Trophoblast cell (in vitro differentiated cells and primary cell): Measurements from ENCODE around the gene FAM131C.

Experiments used
- DNase-seq, 2 donors: peaks; one replicate each; pipeline ENCODE4 v3.0.0-alpha.2; 2016
- H2AFZ ChIP-seq: 2 replicates; pipeline ENCODE4 v1.6.1; 2013; ENCODE audit warnings: low read length, moderate library complexity, mild to moderate bottlenecking; ENCODE audit not compliant: insufficient read depth, poor library complexity
- H2AK5ac ChIP-seq: 2 replicates; pipeline ENCODE4 v1.6.1; 2013; ENCODE audit warnings: mild to moderate bottlenecking, low read length
- H2BK120ac ChIP-seq: 2 replicates; pipeline ENCODE4 v1.6.1; 2013; ENCODE audit warnings: low read length, mild to moderate bottlenecking, moderate library complexity; ENCODE audit not compliant: insufficient read depth, poor library complexity
- H2BK12ac ChIP-seq: 2 replicates; pipeline ENCODE4 v1.6.1; 2013; ENCODE audit warnings: mild to moderate bottlenecking, low read length, moderate library complexity
- H2BK5ac ChIP-seq: 2 replicates; pipeline ENCODE4 v1.6.1; 2013; ENCODE audit warnings: low read length, low read depth, moderate library complexity, mild to moderate bottlenecking; ENCODE audit not compliant: poor library complexity
- H3K14ac ChIP-seq: 2 replicates; pipeline ENCODE4 v1.6.1; 2013; ENCODE audit warnings: mild to moderate bottlenecking, low read length
- H3K18ac ChIP-seq: 2 replicates; pipeline ENCODE4 v1.6.1; 2013; ENCODE audit warnings: mild to moderate bottlenecking, low read length
- H3K23ac ChIP-seq: 2 replicates; pipeline ENCODE4 v1.6.1; 2013; ENCODE audit warnings: low read length
- H3K27ac ChIP-seq: 2 replicates; pipeline ENCODE4 v1.5.1; 2013; ENCODE audit warnings: low read depth, mild to moderate bottlenecking, inconsistent platforms, low read length, moderate library complexity
- H3K27me3 ChIP-seq: 2 replicates; pipeline ENCODE4 v1.6.1; 2013; ENCODE audit warnings: inconsistent platforms, mild to moderate bottlenecking, low read length, moderate library complexity; ENCODE audit not compliant: insufficient read depth
- H3K36me3 ChIP-seq, 2 experiments: 1 replicate in 1 of 2; 2 replicates in 1 of 2; pipeline ENCODE4 v1.6.1; 2013; ENCODE audit warnings: low read length in 2 of 2, mild to moderate bottlenecking in 2 of 2, moderate library complexity in 1 of 2; ENCODE audit not compliant: insufficient read depth in 2 of 2, control insufficient read depth in 1 of 2
- H3K4ac ChIP-seq: 2 replicates; pipeline ENCODE4 v1.6.1; 2013; ENCODE audit warnings: low read depth, mild to moderate bottlenecking, low read length, moderate library complexity
- H3K4me1 ChIP-seq, 2 experiments: 1 replicate in 1 of 2; 2 replicates in 1 of 2; pipeline ENCODE4 v1.6.1; 2013; ENCODE audit warnings: low read length in 2 of 2, mild to moderate bottlenecking in 2 of 2, moderate library complexity in 1 of 2; ENCODE audit not compliant: insufficient read depth in 2 of 2, control insufficient read depth in 1 of 2
- H3K4me2 ChIP-seq: 2 replicates; pipeline ENCODE4 v1.6.1; 2013; ENCODE audit warnings: inconsistent platforms, mild to moderate bottlenecking, low read length, moderate library complexity
- H3K4me3 ChIP-seq: 2 replicates; pipeline ENCODE4 v1.5.1; 2013; ENCODE audit warnings: mild to moderate bottlenecking, low read depth, low read length, inconsistent platforms
- H3K79me1 ChIP-seq: one replicate; pipeline ENCODE4 v1.6.1; 2013; ENCODE audit warnings: low read length
- H3K79me2 ChIP-seq: 2 replicates; pipeline ENCODE4 v1.6.1; 2013; ENCODE audit warnings: low read length, mild to moderate bottlenecking; ENCODE audit not compliant: control insufficient read depth, insufficient read depth, poor library complexity
- H3K9ac ChIP-seq: 2 replicates; pipeline ENCODE4 v1.6.1; 2013; ENCODE audit warnings: mild to moderate bottlenecking, low read length
- H3K9me3 ChIP-seq: 2 replicates; pipeline ENCODE4 v1.6.1; 2013; ENCODE audit warnings: low read depth, mild to moderate bottlenecking, control low read depth, inconsistent platforms, low read length; ENCODE audit not compliant: insufficient read depth
- H4K12ac ChIP-seq: 2 replicates; pipeline ENCODE4 v1.6.1; 2013; ENCODE audit warnings: low read depth, mild to moderate bottlenecking, low read length, moderate library complexity
- H4K8ac ChIP-seq: 2 replicates; pipeline ENCODE4 v1.6.1; 2013; ENCODE audit warnings: low read depth, mild to moderate bottlenecking, low read length, moderate library complexity
- H4K91ac ChIP-seq: one replicate; pipeline ENCODE4 v1.6.1; 2013; ENCODE audit warnings: low read depth, mild to moderate bottlenecking, low read length, moderate library complexity
- WGBS: extraction: QIAGEN DNeasy Blood & Tissue Kit; methylation state at CpG from one replicate; pipeline ENCODE4 v1.1.7; 2013; ENCODE audit warnings: missing lambda C conversion rate; ENCODE audit not compliant: insufficient read length, insufficient coverage; ENCODE audit errors: extremely low coverage; 5-methylcytosine and 5-hydroxymethylcytosine counted together

The FAM131C gene

GRCh38 chr1:16111771-16112595 lies 38.5 kb upstream of the FAM131C start:
- Histone ChIP-seq H3K79me1 (peaks cover 5% of the 10 kb centered on the region), H2BK12ac (peak overlapping the region; percentile 31), H3K23ac (no peak overlapping the region), H3K9ac (no peak overlapping the region), H3K4me1 (peaks cover 15 to 26% of the 10 kb centered on the region in 2 experiments), H4K91ac (peak overlapping the region; percentile 36), H3K14ac (peak overlapping the region; percentile 19), H3K4me2 (no peak overlapping the region), H3K27me3 (no peaks in the 10 kb centered on the region), H3K4me3 (no peak overlapping the region), H2AK5ac (peak overlapping the region; percentile 8), H4K8ac (no peak overlapping the region), H4K12ac (no peak overlapping the region), H2BK5ac (no peak overlapping the region), H3K36me3 (no peaks in the 10 kb centered on the region), H3K18ac (no peak overlapping the region), H3K79me2 (no peaks in the 10 kb centered on the region), H3K9me3 (peaks cover 7% of the 10 kb centered on the region), H2BK120ac (peak overlapping the region; percentile 10), H3K4ac (no peak overlapping the region), H3K27ac (no peak overlapping the region), H2AFZ (no peak overlapping the region)
- no CpG with 5 or more reads among the region's 15 CpGs for WGBS
- DNase-seq, result no peak

- Histone ChIP-seq H2AK5ac (no peak overlapping the region), H3K14ac (no peak overlapping the region)
- WGBS, result no CpG with 5 or more reads among the region's 7 CpGs
These were observed 37.4 kb upstream of the FAM131C start for GRCh38 chr1:16110884-16111283.

GRCh38 chr1:16110456-16110855 lies 37.0 kb upstream of the FAM131C start:
- WGBS, result no CpG with 5 or more reads among the region's 6 CpGs
- H4K91ac ChIP-seq, result no peak overlapping the region
- H2BK120ac ChIP-seq, result no peak overlapping the region
- H3K9ac ChIP-seq, result no peak overlapping the region
- no peak overlapping the region for H3K4me2 ChIP-seq
- H3K79me1 ChIP-seq, result peaks cover 2% of the 10 kb centered on the region
- no peak overlapping the region for H3K18ac ChIP-seq
- H3K4me3 ChIP-seq, result no peak overlapping the region
- H2AFZ ChIP-seq, result no peak overlapping the region
- H2AK5ac ChIP-seq, result no peak overlapping the region
- H2BK12ac ChIP-seq, result peak overlapping the region; percentile 47
- no peak overlapping the region for H3K4ac ChIP-seq
- H4K12ac ChIP-seq, result no peak overlapping the region
- H3K14ac ChIP-seq, result no peak overlapping the region
- no peaks in the 10 kb centered on the region for H3K27me3 ChIP-seq
- DNase-seq, result peak; percentile 55 to 84
- no peak overlapping the region for H3K27ac ChIP-seq
- H3K4me1 ChIP-seq, result peaks cover 12 to 20% of the 10 kb centered on the region in 2 experiments
- peaks cover 7% of the 10 kb centered on the region for H3K9me3 ChIP-seq
- H3K79me2 ChIP-seq, result no peaks in the 10 kb centered on the region
- no peak overlapping the region for H2BK5ac ChIP-seq
- H4K8ac ChIP-seq, result no peak overlapping the region
- no peak overlapping the region for H3K23ac ChIP-seq
- H3K36me3 ChIP-seq, result no peaks in the 10 kb centered on the region

More at GRCh38 chr1:16110884-16111283, 37.4 kb upstream of the FAM131C start:
- Histone ChIP-seq H3K27ac (no peak overlapping the region), H4K12ac (no peak overlapping the region), H3K4me1 (peaks cover 13 to 23% of the 10 kb centered on the region in 2 experiments), H3K79me1 (peaks cover 3% of the 10 kb centered on the region), H2BK120ac (no peak overlapping the region), H2AFZ (no peak overlapping the region), H3K23ac (no peak overlapping the region), H3K18ac (no peak overlapping the region), H2BK12ac (peak overlapping the region; percentile 47), H3K9me3 (peaks cover 7% of the 10 kb centered on the region), H3K4me3 (no peak overlapping the region), H3K9ac (no peak overlapping the region), H2BK5ac (no peak overlapping the region), H3K36me3 (no peaks in the 10 kb centered on the region), H4K8ac (no peak overlapping the region), H4K91ac (peak overlapping the region; percentile 21), H3K4me2 (no peak overlapping the region), H3K27me3 (no peaks in the 10 kb centered on the region), H3K79me2 (no peaks in the 10 kb centered on the region), H3K4ac (no peak overlapping the region)
- DNase-seq, result no peak

GRCh38 chr1:16109571-16109970 lies 36.1 kb upstream of the FAM131C start:
- Histone ChIP-seq H3K14ac (no peak overlapping the region), H4K8ac (no peak overlapping the region), H3K23ac (no peak overlapping the region), H3K27ac (no peak overlapping the region), H4K12ac (no peak overlapping the region), H3K27me3 (no peaks in the 10 kb centered on the region), H2BK120ac (no peak overlapping the region), H3K4me1 (peaks cover 12 to 20% of the 10 kb centered on the region in 2 experiments), H3K4me2 (no peak overlapping the region), H2BK5ac (no peak overlapping the region), H3K4me3 (no peak overlapping the region), H3K79me1 (peaks cover 2% of the 10 kb centered on the region), H3K18ac (no peak overlapping the region), H3K36me3 (no peaks in the 10 kb centered on the region), H2BK12ac (no peak overlapping the region), H4K91ac (no peak overlapping the region), H2AFZ (no peak overlapping the region), H3K79me2 (no peaks in the 10 kb centered on the region), H2AK5ac (no peak overlapping the region), H3K4ac (no peak overlapping the region), H3K9ac (no peak overlapping the region), H3K9me3 (peaks cover 7% of the 10 kb centered on the region)
- DNase-seq, result no peak
- WGBS, result no CpG with 5 or more reads among the region's 1 CpG
